HFFc6 (cell line): ENCODE data around the gene INPP4A. TPM values are rescaled to one million over a fixed set of nuclear protein-coding genes. Genes with fewer than 3 reads are reported as not detected.
A peak's percentile ranks its signal among the peaks of the same experiment; 100 is the strongest.

Experiments
- DNase-seq: peaks from one replicate; pipeline ENCODE4 v3.0.0-alpha.2; 2018
- H3K27ac Mint-ChIP-seq: 2 replicates; pipeline ENCODE4 v1.8.0; 2020; ENCODE audit warnings: mild to moderate bottlenecking, mixed read lengths
- H3K27me3 Mint-ChIP-seq: 2 replicates; pipeline ENCODE4 v1.8.0; 2021; ENCODE audit warnings: mild to moderate bottlenecking, moderate library complexity, mixed read lengths; ENCODE audit not compliant: insufficient read depth
- H3K36me3 Mint-ChIP-seq: 2 replicates; pipeline ENCODE4 v1.8.0; 2021; ENCODE audit warnings: low read depth, mixed read lengths
- H3K4me1 Mint-ChIP-seq: 2 replicates; pipeline ENCODE4 v1.8.0; 2020; ENCODE audit warnings: low read depth, mixed read lengths
- H3K4me3 Mint-ChIP-seq: 2 replicates; pipeline ENCODE4 v1.8.0; 2020; ENCODE audit warnings: mild to moderate bottlenecking, moderate library complexity, mixed read lengths
- H3K9me3 Mint-ChIP-seq: 2 replicates; pipeline ENCODE4 v1.8.0; 2020; ENCODE audit warnings: mild to moderate bottlenecking, mixed read lengths
- CTCF ChIP-seq: fragments of 200-600 bp; sonication (generic); IDR thresholded peaks from 2 replicates; pipeline ENCODE4 v1.5.0; 2021; ENCODE audit warnings: antibody characterized with exemption, mild to moderate bottlenecking
- total RNA-seq, 6 experiments: library from RNA; stranded (reverse); fragmentation: NEBNext Ultra II Directional; extraction: Animal tissue kit (Norgen Biotek cat#: 25700); gene quantifications; 2 replicates in 1 of 6; 3 replicates in 5 of 6; pipeline ENCODE4 v1.2.3, GENCODE V29; 2021

INPP4A gene
- total RNA-seq, 6 experiments from 2014 or later: 15.8 to 19.4 (median 18.2) TPM

DNA sequence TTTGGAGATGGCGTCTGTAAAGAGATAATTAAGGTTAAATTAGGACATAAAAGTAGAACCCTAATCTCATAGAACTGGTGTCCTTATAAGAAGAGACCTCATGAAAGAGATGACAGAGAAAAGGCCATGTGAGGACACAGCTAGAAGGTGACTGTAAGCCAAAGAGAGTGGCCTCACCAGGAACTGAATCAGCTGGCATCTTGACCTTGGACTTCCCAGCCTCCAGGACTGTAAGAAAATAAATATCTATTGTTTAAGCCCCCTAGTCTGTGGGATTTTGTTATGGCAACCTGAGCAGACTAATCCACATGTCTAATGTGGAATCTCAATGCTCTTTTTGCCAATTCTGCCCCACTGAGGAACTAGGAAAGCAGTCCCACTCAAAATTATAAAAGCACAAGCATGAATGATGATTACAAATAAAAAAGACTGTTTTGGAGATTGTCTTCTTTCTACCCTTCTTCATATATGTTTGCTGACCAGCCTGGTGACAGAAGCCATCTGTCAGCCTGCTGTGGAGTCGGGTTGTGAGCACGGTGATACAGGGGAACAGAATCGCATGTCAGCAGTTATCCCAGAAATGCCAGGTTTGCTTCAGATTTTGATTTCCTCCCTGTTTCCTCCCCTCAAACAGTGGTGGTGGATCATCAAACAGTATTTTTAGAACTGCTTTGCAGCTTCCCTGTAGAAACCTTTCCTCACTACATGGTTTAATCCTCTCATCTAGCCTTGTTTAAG, 54.2 kb downstream of the INPP4A start:
- no peak overlapping the region for H3K27ac Mint-ChIP-seq
- H3K9me3 Mint-ChIP-seq: no peaks in the 10 kb centered on the region
- peaks cover 1% of the 10 kb centered on the region; the same call in 1 of the 2 replicates for H3K27me3 Mint-ChIP-seq
- H3K36me3 Mint-ChIP-seq: peaks cover 6% of the 10 kb centered on the region; the same call in 1 of the 2 replicates
- DNase-seq: no peak
- peaks cover 30% of the 10 kb centered on the region for H3K4me1 Mint-ChIP-seq
- no peak overlapping the region for H3K4me3 Mint-ChIP-seq
- no peak for TF ChIP-seq CTCF

GRCh38 chr2:98500561-98500960, 55.9 kb downstream of the INPP4A start:
- no peak for DNase-seq
- no peak for TF ChIP-seq CTCF
- Mint-ChIP-seq H3K36me3 (peaks cover 6% of the 10 kb centered on the region; the same call in 1 of the 2 replicates), H3K4me3 (no peak overlapping the region), H3K27me3 (peaks cover 1% of the 10 kb centered on the region; the same call in 1 of the 2 replicates), H3K4me1 (peaks cover 39% of the 10 kb centered on the region), H3K9me3 (no peaks in the 10 kb centered on the region), H3K27ac (no peak overlapping the region)

GRCh38 chr2:98501223-98501622, 56.6 kb downstream of the INPP4A start:
- no peak for TF ChIP-seq CTCF
- peaks cover 6% of the 10 kb centered on the region; the same call in 1 of the 2 replicates for H3K36me3 Mint-ChIP-seq
- DNase-seq: no peak
- peaks cover 45% of the 10 kb centered on the region for H3K4me1 Mint-ChIP-seq
- peaks cover 1% of the 10 kb centered on the region; the same call in 1 of the 2 replicates for H3K27me3 Mint-ChIP-seq
- no peak overlapping the region for H3K27ac Mint-ChIP-seq
- no peaks in the 10 kb centered on the region for H3K9me3 Mint-ChIP-seq
- no peak overlapping the region for H3K4me3 Mint-ChIP-seq

DNA sequence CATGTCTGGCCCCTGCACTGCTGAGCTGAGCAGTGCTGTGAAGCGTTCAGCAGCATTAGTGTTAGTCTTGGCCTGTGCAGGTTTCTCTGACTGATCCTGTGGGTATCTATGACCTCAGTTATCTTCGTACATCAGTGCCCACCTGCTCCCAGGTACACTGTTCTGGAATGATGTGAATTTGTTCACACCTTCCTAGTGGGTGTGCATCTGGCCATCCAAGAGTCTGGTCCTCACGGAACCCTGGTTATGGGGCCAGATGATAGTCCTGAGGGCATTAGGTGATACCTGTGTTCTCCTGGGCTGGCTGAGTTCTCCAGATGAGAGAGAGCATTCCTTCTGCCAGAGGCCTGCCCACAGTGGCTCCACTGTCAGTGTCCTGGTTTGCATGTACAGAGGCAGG, 57.2 kb downstream of the INPP4A start:
- Mint-ChIP-seq H3K36me3 (peaks cover under 1% of the 10 kb centered on the region; the same call in 1 of the 2 replicates), H3K4me1 (peaks cover 46% of the 10 kb centered on the region), H3K9me3 (no peaks in the 10 kb centered on the region), H3K4me3 (no peak overlapping the region), H3K27ac (peak overlapping the region; percentile 82), H3K27me3 (peaks cover 1% of the 10 kb centered on the region; the same call in 1 of the 2 replicates)
- no peak for TF ChIP-seq CTCF
- no peak for DNase-seq

GRCh38 chr2:98502556-98503335, 58.1 kb downstream of the INPP4A start:
- Mint-ChIP-seq H3K4me1 (peaks cover 46% of the 10 kb centered on the region), H3K27ac (peak overlapping the region; percentile 82)
- DNase-seq: peak; percentile 76

More at GRCh38 chr2:98502556-98503335, 58.1 kb downstream of the INPP4A start:
- no peaks in the 10 kb centered on the region; the same call in 1 of the 2 replicates for H3K27me3 Mint-ChIP-seq
- H3K36me3 Mint-ChIP-seq: no peaks in the 10 kb centered on the region
- no peak for TF ChIP-seq CTCF
- H3K4me3 Mint-ChIP-seq: no peak overlapping the region
- no peaks in the 10 kb centered on the region for H3K9me3 Mint-ChIP-seq
